H1 (cell line): Measurements from ENCODE around the gene UBN1. TPM values are rescaled to one million over a fixed set of nuclear protein-coding genes. Genes with fewer than 3 reads are reported as not detected.

ENCODE experiments used
- CTCF ChIA-PET: fragments of 300-600 bp; sonication (Branson Sonifier 250); formaldehyde crosslinking; loops from one replicate; lab custom pipeline; 2021; ENCODE audit not compliant: partially characterized antibody; lab: Charles Lee
- POLR2A ChIA-PET: fragments of 300-600 bp; sonication (Branson Sonifier 250); formaldehyde crosslinking; loops from one replicate; lab custom pipeline; 2021; ENCODE audit warnings: inconsistent platforms; ENCODE audit not compliant: partially characterized antibody; lab: Charles Lee
- DNase-seq, 2 experiments: peaks; one replicate each; pipeline versions ENCODE4 v3.0.0 to v3.0.0-alpha.2; 2010 to 2022; ENCODE audit warnings: low spot score in 2 of 2, low read depth in 1 of 2, mixed read lengths in 1 of 2
- FAIRE-seq: peaks from 2 replicates; lab custom pipeline; 2011; peaks lifted over from hg19 to GRCh38; lab: Jason Lieb, UNC
- H2AFZ ChIP-seq: 2 replicates; pipeline ENCODE4 v1.8.1; 2012; ENCODE audit warnings: low read length, inconsistent platforms
- H2AK5ac ChIP-seq: 2 replicates; pipeline ENCODE4 v1.6.1; 2013; ENCODE audit warnings: low read depth, low read length
- H2BK120ac ChIP-seq: replicated peaks from 2 replicates; pipeline ENCODE3; 2013; ENCODE audit warnings: low read depth, low read length, inconsistent platforms
- H2BK12ac ChIP-seq: 2 replicates; pipeline ENCODE4 v1.6.1; 2013; ENCODE audit warnings: low read depth, low read length
- H2BK15ac ChIP-seq: 2 replicates; pipeline ENCODE4 v1.6.1; 2013; ENCODE audit warnings: low read length
- H2BK20ac ChIP-seq: 2 replicates; pipeline ENCODE4 v1.6.1; 2013; ENCODE audit warnings: low read length
- H2BK5ac ChIP-seq: 2 replicates; pipeline ENCODE4 v1.6.1; 2013; ENCODE audit warnings: low read depth, low read length
- H3K14ac ChIP-seq: 2 replicates; pipeline ENCODE4 v1.6.1; 2013; ENCODE audit warnings: inconsistent platforms; ENCODE audit not compliant: insufficient read length
- H3K18ac ChIP-seq: 2 replicates; pipeline ENCODE4 v1.6.1; 2013; ENCODE audit warnings: low read length; ENCODE audit errors: extremely low read depth
- H3K23ac ChIP-seq: 2 replicates; pipeline ENCODE4 v1.6.1; 2013; ENCODE audit warnings: inconsistent platforms; ENCODE audit not compliant: insufficient read length
- H3K23me2 ChIP-seq: 2 replicates; pipeline ENCODE4 v1.6.1; 2013; ENCODE audit warnings: low read depth, low read length
- H3K27ac ChIP-seq: 2 replicates; pipeline ENCODE4 v1.6.1; 2011; ENCODE audit warnings: low read depth, low read length, inconsistent platforms
- H3K27me3 ChIP-seq, 4 experiments: replicated peaks in 1 of 4; 1 replicate in 1 of 4; 2 replicates in 3 of 4; pipeline versions ENCODE4 v1.6.1 to v1.8.1; 2011 to 2013; ENCODE audit warnings: low read length in 3 of 4, mild to moderate bottlenecking in 3 of 4, inconsistent platforms in 2 of 4, mixed read lengths in 2 of 4, moderate library complexity in 1 of 4; ENCODE audit not compliant: control insufficient read depth in 3 of 4, insufficient read depth in 3 of 4; ENCODE audit errors: extremely low read depth in 1 of 4
- H3K36me3 ChIP-seq, 4 experiments: 2 replicates each; pipeline versions ENCODE4 v1.6.1 to v1.8.1; 2011 to 2013; ENCODE audit warnings: mild to moderate bottlenecking in 4 of 4, low read length in 3 of 4, moderate library complexity in 2 of 4, control low read depth in 1 of 4, inconsistent platforms in 1 of 4; ENCODE audit not compliant: insufficient read depth in 4 of 4, control insufficient read depth in 2 of 4
- H3K4ac ChIP-seq: replicated peaks from 2 replicates; pipeline ENCODE3; 2013; ENCODE audit warnings: low read length, low read depth, mixed read lengths, inconsistent platforms; ENCODE audit not compliant: insufficient read length
- H3K4me1 ChIP-seq, 4 experiments: replicated peaks in 1 of 4; 1 replicate in 1 of 4; 2 replicates in 3 of 4; pipeline versions ENCODE4 v1.6.1 to v1.8.1; 2011 to 2013; ENCODE audit warnings: low read length in 3 of 4, inconsistent platforms in 2 of 4, mixed read lengths in 1 of 4; ENCODE audit not compliant: insufficient read depth in 4 of 4, control insufficient read depth in 3 of 4
- H3K4me2 ChIP-seq, 2 experiments: 2 replicates each; pipeline versions ENCODE4 v1.6.1 to v1.8.1; 2011 to 2013; ENCODE audit warnings: low read depth in 2 of 2, low read length in 2 of 2, control low read depth in 1 of 2, inconsistent platforms in 1 of 2, mild to moderate bottlenecking in 1 of 2; ENCODE audit not compliant: insufficient read depth in 1 of 2
- H3K4me3 ChIP-seq, 4 experiments: fragments of 200-600, 300-600 bp in 1 of 4; sonication (generic), shearing (Covaris generic), sonication (Bioruptor Twin) in 1 of 4; 2 replicates each; pipeline versions ENCODE4 v1.5.1 to v1.8.1; 2011 to 2016; ENCODE audit warnings: low read length in 4 of 4, low read depth in 3 of 4, control low read depth in 2 of 4, inconsistent platforms in 2 of 4, mild to moderate bottlenecking in 2 of 4, mixed read lengths in 1 of 4, moderate library complexity in 1 of 4; ENCODE audit not compliant: insufficient read depth in 2 of 4; ENCODE audit errors: extremely low read depth in 1 of 4
- H3K56ac ChIP-seq: replicated peaks from 2 replicates; pipeline ENCODE3; 2013; ENCODE audit warnings: low read depth, mild to moderate bottlenecking, mixed read lengths, low read length, inconsistent platforms; ENCODE audit not compliant: insufficient read length
- H3K79me1 ChIP-seq: 2 replicates; pipeline ENCODE4 v1.6.1; 2013; ENCODE audit warnings: low read depth, low read length, control low read depth
- H3K79me2 ChIP-seq, 2 experiments: 2 replicates each; pipeline versions ENCODE4 v1.6.1 to v1.8.1; 2012 to 2013; ENCODE audit warnings: low read length in 2 of 2, mild to moderate bottlenecking in 2 of 2, inconsistent platforms in 1 of 2; ENCODE audit not compliant: insufficient read depth in 2 of 2, control insufficient read depth in 1 of 2
- H3K9ac ChIP-seq, 4 experiments: replicated peaks in 1 of 4; 1 replicate in 1 of 4; 2 replicates in 3 of 4; pipeline versions ENCODE4 v1.6.1 to v1.8.1; 2011 to 2013; ENCODE audit warnings: low read depth in 3 of 4, low read length in 3 of 4, control low read depth in 2 of 4, mild to moderate bottlenecking in 2 of 4, moderate library complexity in 2 of 4, inconsistent platforms in 1 of 4; ENCODE audit errors: extremely low read depth in 1 of 4
- H3K9me3 ChIP-seq, 2 experiments: 2 replicates each; pipeline versions ENCODE4 v1.6.1 to v1.8.1; 2012 to 2013; ENCODE audit warnings: mild to moderate bottlenecking in 2 of 2, moderate library complexity in 2 of 2, control low read depth in 1 of 2, inconsistent platforms in 1 of 2, low read depth in 1 of 2, low read length in 1 of 2, mixed read lengths in 1 of 2; ENCODE audit not compliant: insufficient read depth in 2 of 2
- H4K20me1 ChIP-seq, 2 experiments: replicated peaks in 1 of 2; 2 replicates each; pipeline versions ENCODE3 to v1.8.1; 2011 to 2013; ENCODE audit warnings: inconsistent platforms in 2 of 2, low read length in 2 of 2, mild to moderate bottlenecking in 1 of 2; ENCODE audit not compliant: insufficient read depth in 2 of 2, control insufficient read depth in 1 of 2
- H4K5ac ChIP-seq: 2 replicates; pipeline ENCODE4 v1.6.1; 2013; ENCODE audit warnings: low read length, low read depth, mixed read lengths, inconsistent platforms; ENCODE audit not compliant: insufficient read length
- H4K8ac ChIP-seq: 2 replicates; pipeline ENCODE4 v1.8.0; 2013; ENCODE audit warnings: mild to moderate bottlenecking, moderate library complexity, low read length, inconsistent platforms; ENCODE audit not compliant: insufficient read depth; ENCODE audit errors: extremely low read depth
- H4K91ac ChIP-seq: replicated peaks from 2 replicates; pipeline ENCODE3; 2013; ENCODE audit warnings: low read length, mixed read lengths, inconsistent platforms; ENCODE audit not compliant: insufficient read length
- HDAC6 ChIP-seq: IDR thresholded peaks from one replicate; pipeline ENCODE4 v1.7.1; 2012; ENCODE audit warnings: low read depth, mild to moderate bottlenecking, inconsistent platforms, low read length, moderate library complexity
- JUN ChIP-seq: IDR thresholded peaks from 2 replicates; pipeline ENCODE4 v1.6.1; 2011; ENCODE audit warnings: low read depth, mild to moderate bottlenecking, improper control_type of control experiment, low read length
- WGBS, 2 experiments: shearing (Covaris generic) in 1 of 2; methylation state at CpG; one replicate each; pipeline versions ENCODE4 v1.1.6 to v1.1.7; 2013 to 2015; ENCODE audit warnings: low lambda C conversion rate in 2 of 2, mixed read lengths in 2 of 2, inconsistent platforms in 1 of 2, low coverage in 1 of 2, missing lambda C conversion rate in 1 of 2; ENCODE audit not compliant: insufficient replicate concordance in 2 of 2, insufficient coverage in 1 of 2, insufficient read length in 1 of 2; ENCODE audit errors: extremely low coverage in 1 of 2, missing lambda C conversion rate in 1 of 2; 5-methylcytosine and 5-hydroxymethylcytosine counted together
- polyA plus RNA-seq, 7 experiments: library from polyadenylated mRNA; depleted of rRNA in 3 of 7; stranded (reverse) in 5 of 7; unstranded in 2 of 7; fragments of >200 nt in 5 of 7; fragments of 200-250 nt in 2 of 7; gene quantifications; 1 replicate in 5 of 7; 2 replicates in 1 of 7; 4 replicates in 1 of 7; pipeline versions ENCODE4 v1.2.1 to v1.2.3, GENCODE V29; 2011 to 2013; ENCODE audit warnings: missing spikeins in 2 of 7, mixed read lengths in 2 of 7
- total RNA-seq: library from RNA; stranded (reverse); fragmentation: NEBNext Ultra II Directional; extraction: Animal tissue kit (Norgen Biotek cat#: 25700); gene quantifications from 2 replicates; pipeline ENCODE4 v1.2.1, GENCODE V29; 2021
- TF ChIP-seq, protein P1 (sequence below), 3 experiments: IDR thresholded peaks; 1 replicate in 2 of 3; 2 replicates in 1 of 3; pipeline versions ENCODE4 v1.5.1 to v1.6.1; 2011; ENCODE audit warnings: low read length in 3 of 3, mild to moderate bottlenecking in 3 of 3, inconsistent platforms in 2 of 3, low read depth in 1 of 3, moderate library complexity in 1 of 3; ENCODE audit not compliant: insufficient read depth in 1 of 3; ENCODE audit errors: control extremely low read depth in 1 of 3

The UBN1 gene
- total and polyA plus RNA-seq, 2 of the 8 experiments (the other 6 are each of a cell fraction or from before 2014, with no cell fraction given) = 16.2 to 37.0 TPM

DNA sequence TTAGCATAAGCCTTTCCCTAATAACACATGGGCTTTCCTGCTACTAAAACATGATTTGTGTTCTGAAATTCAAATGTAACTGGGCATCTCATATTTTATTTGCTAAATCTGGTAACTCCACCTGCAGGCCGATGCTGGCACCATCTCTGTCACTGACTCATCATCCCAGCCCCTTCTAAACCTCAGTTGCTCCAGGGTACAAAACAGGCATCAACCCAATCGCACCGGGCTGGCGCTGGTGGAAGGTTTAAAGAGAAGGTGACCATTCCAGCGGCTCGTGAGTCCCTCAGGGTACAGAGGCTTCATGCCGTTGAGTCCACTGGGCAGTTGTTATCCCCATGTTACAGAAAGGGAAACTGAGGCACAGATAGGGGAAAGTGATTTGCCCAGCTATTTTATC, 62.5 kb downstream of the UBN1 start:
- Histone ChIP-seq H3K27me3 (no peaks in the 10 kb centered on the region), H3K18ac (no peak overlapping the region), H2BK5ac (no peak overlapping the region), H2BK12ac (no peak overlapping the region), H4K20me1 (no peaks in the 10 kb centered on the region), H2BK20ac (no peak overlapping the region), H2AK5ac (no peak overlapping the region), H3K23me2 (no peaks in the 10 kb centered on the region; the same call in 1 of the 2 replicates), H3K9me3 (no peaks in the 10 kb centered on the region), H3K79me1 (no peaks in the 10 kb centered on the region), H3K4me2 (no peak overlapping the region), H3K23ac (no peak overlapping the region), H3K56ac (no peak overlapping the region), H3K14ac (no peak overlapping the region), H3K4me3 (no peak overlapping the region), H2AFZ (no peak overlapping the region), H3K79me2 (no peaks in the 10 kb centered on the region), H4K5ac (no peak overlapping the region), H4K8ac (no peak overlapping the region), H3K4me1 (peaks cover 0 to 3% (median 0%) of the 10 kb centered on the region in 4 experiments; a peak in 1 of 7 replicates), H4K91ac (no peak overlapping the region), H3K9ac (no peak overlapping the region), H3K36me3 (no peaks in the 10 kb centered on the region), H2BK15ac (no peak overlapping the region), H2BK120ac (no peak overlapping the region), H3K27ac (no peak overlapping the region), H3K4ac (no peak overlapping the region)
- 87% methylated on average over 7 of the region's 7 CpGs; no CpG with 5 or more reads in 1 of the 2 experiments for WGBS, 2 experiments
- DNase-seq (no peak), FAIRE-seq (no peak)
- ChIA-PET CTCF (no interaction called here), POLR2A (no interaction called here)
- TF ChIP-seq HDAC6 = no peak
- no peak for TF ChIP-seq JUN
- TF ChIP-seq, protein P1, sequence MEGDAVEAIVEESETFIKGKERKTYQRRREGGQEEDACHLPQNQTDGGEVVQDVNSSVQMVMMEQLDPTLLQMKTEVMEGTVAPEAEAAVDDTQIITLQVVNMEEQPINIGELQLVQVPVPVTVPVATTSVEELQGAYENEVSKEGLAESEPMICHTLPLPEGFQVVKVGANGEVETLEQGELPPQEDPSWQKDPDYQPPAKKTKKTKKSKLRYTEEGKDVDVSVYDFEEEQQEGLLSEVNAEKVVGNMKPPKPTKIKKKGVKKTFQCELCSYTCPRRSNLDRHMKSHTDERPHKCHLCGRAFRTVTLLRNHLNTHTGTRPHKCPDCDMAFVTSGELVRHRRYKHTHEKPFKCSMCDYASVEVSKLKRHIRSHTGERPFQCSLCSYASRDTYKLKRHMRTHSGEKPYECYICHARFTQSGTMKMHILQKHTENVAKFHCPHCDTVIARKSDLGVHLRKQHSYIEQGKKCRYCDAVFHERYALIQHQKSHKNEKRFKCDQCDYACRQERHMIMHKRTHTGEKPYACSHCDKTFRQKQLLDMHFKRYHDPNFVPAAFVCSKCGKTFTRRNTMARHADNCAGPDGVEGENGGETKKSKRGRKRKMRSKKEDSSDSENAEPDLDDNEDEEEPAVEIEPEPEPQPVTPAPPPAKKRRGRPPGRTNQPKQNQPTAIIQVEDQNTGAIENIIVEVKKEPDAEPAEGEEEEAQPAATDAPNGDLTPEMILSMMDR (IDR thresholded peaks at IDR 0.05; ENCODE audit: control extremely low read depth in 1 of 3, insufficient read depth in 1 of 3, low read depth in 1 of 3, low read length in 3 of 3) = peak in 1 of 3 experiments; percentile 16; a peak in 1 of 4 replicates
